Fibroblast of lung (primary cell): ENCODE data around the gene PMF1. TPM values are rescaled to one million over a fixed set of nuclear protein-coding genes. Genes with fewer than 3 reads are reported as not detected.

Experiments
- DNase-seq, 2 donors: peaks; one replicate each; pipeline versions ENCODE4 v3.0.0 to v3.0.0-alpha.2; 2010; ENCODE audit warnings: low read depth in 2 of 2
- H2AFZ ChIP-seq: 2 replicates; pipeline ENCODE4 v1.5.1; 2012; ENCODE audit warnings: low read length, control low read depth, inconsistent platforms
- H3K27ac ChIP-seq: 2 replicates; pipeline ENCODE4 v1.5.1; 2011; ENCODE audit warnings: low read length, control low read depth; ENCODE audit not compliant: insufficient read depth
- H3K27me3 ChIP-seq: 2 replicates; pipeline ENCODE4 v1.5.1; 2011; ENCODE audit warnings: mild to moderate bottlenecking, low read length; ENCODE audit not compliant: control insufficient read depth, insufficient read depth
- H3K36me3 ChIP-seq: 2 replicates; pipeline ENCODE4 v1.5.1; 2011; ENCODE audit warnings: low read length; ENCODE audit not compliant: control insufficient read depth, insufficient read depth
- H3K4me1 ChIP-seq: 2 replicates; pipeline ENCODE4 v1.5.1; 2011; ENCODE audit warnings: low read length; ENCODE audit not compliant: control insufficient read depth, insufficient read depth; ENCODE audit errors: extremely low read depth
- H3K4me2 ChIP-seq: 2 replicates; pipeline ENCODE4 v1.5.1; 2011; ENCODE audit warnings: low read length, control low read depth; ENCODE audit not compliant: insufficient read depth; ENCODE audit errors: extremely low read depth
- H3K4me3 ChIP-seq, 4 experiments: fragments of 200-600 bp in 1 of 4; sonication (generic) in 1 of 4; replicated peaks in 1 of 4; 2 replicates each; pipeline ENCODE4 v1.5.1; 2011 to 2016; ENCODE audit warnings: low read length in 4 of 4, low read depth in 3 of 4, mild to moderate bottlenecking in 3 of 4, control low read depth in 2 of 4, inconsistent platforms in 1 of 4, mixed read lengths in 1 of 4; ENCODE audit not compliant: insufficient read depth in 1 of 4; ENCODE audit errors: control extremely low read depth in 1 of 4
- H3K79me2 ChIP-seq: 2 replicates; pipeline ENCODE4 v1.5.1; 2012; ENCODE audit warnings: mild to moderate bottlenecking, low read length, inconsistent platforms; ENCODE audit not compliant: control insufficient read depth, insufficient read depth
- H3K9ac ChIP-seq: 2 replicates; pipeline ENCODE4 v1.5.1; 2011; ENCODE audit warnings: mild to moderate bottlenecking, low read length, control low read depth; ENCODE audit not compliant: insufficient read depth
- H3K9me3 ChIP-seq: 2 replicates; pipeline ENCODE4 v1.5.1; 2012; ENCODE audit warnings: low read depth, low read length; ENCODE audit not compliant: control insufficient read depth, insufficient read depth
- H4K20me1 ChIP-seq: 2 replicates; pipeline ENCODE4 v1.5.1; 2011; ENCODE audit warnings: low read length; ENCODE audit not compliant: control insufficient read depth, insufficient read depth; ENCODE audit errors: extremely low read depth
- CTCF ChIP-seq, 2 donors: IDR thresholded peaks in 1 of 2; conservative IDR thresholded peaks in 1 of 2; 1 replicate in 1 of 2; 2 replicates in 1 of 2; pipeline ENCODE4 v1.5.1; 2011 to 2012; ENCODE audit warnings: low read length in 2 of 2, control low read depth in 1 of 2, inconsistent platforms in 1 of 2, low read depth in 1 of 2, mild to moderate bottlenecking in 1 of 2
- EZH2 ChIP-seq: IDR thresholded peaks from 2 replicates; pipeline ENCODE4 v1.5.1; 2012; ENCODE audit warnings: low read length, control low read depth, mild to moderate bottlenecking; ENCODE audit errors: missing control alignments
- polyA plus RNA-seq, 2 donors: library from polyadenylated mRNA; depleted of rRNA in 1 of 2; stranded (reverse) in 1 of 2; unstranded in 1 of 2; fragments of >200 nt; gene quantifications; 2 replicates each; pipeline ENCODE4 v1.2.1, GENCODE V29; 2011 to 2012; ENCODE audit warnings: missing spikeins in 1 of 2
- total RNA-seq: library from RNA; depleted of rRNA; stranded (reverse); fragments of >200 nt; gene quantifications from 2 replicates; pipeline ENCODE4 v1.2.1, GENCODE V29; 2014

The PMF1 gene
- total and polyA plus RNA-seq, 2 donors (not counting 1 experiment from before 2014, with no cell fraction given): 24.1 to 46.8 TPM

GRCh38 chr1:156165083-156165482 is 47.7 kb upstream of the PMF1 start:
- no peaks in the 10 kb centered on the region for H3K36me3 ChIP-seq
- no peak for TF ChIP-seq EZH2
- TF ChIP-seq CTCF (conservative IDR thresholded peaks at IDR 0.05 in 1 of 2, IDR thresholded peaks at IDR 0.05 in 1 of 2; ENCODE audit: low read depth in 1 of 2, low read length in 2 of 2): no peak
- no peak for DNase-seq
- no peaks in the 10 kb centered on the region for H3K27me3 ChIP-seq
- H4K20me1 ChIP-seq: no peaks in the 10 kb centered on the region
- H3K4me1 ChIP-seq: no peaks in the 10 kb centered on the region
- no peak overlapping the region for H3K4me3 ChIP-seq
- no peak overlapping the region for H3K27ac ChIP-seq
- no peak overlapping the region for H3K9ac ChIP-seq
- H3K79me2 ChIP-seq: no peaks in the 10 kb centered on the region
- H2AFZ ChIP-seq: no peak overlapping the region
- no peak overlapping the region for H3K4me2 ChIP-seq
- H3K9me3 ChIP-seq: no peaks in the 10 kb centered on the region

- DNase-seq: peak in 1 of 2 donors; percentile 44
- Histone ChIP-seq H3K4me3 (no peak overlapping the region), H3K27ac (no peak overlapping the region), H3K9ac (no peak overlapping the region), H3K4me1 (no peaks in the 10 kb centered on the region), H3K9me3 (no peaks in the 10 kb centered on the region), H3K27me3 (no peaks in the 10 kb centered on the region), H3K4me2 (no peak overlapping the region), H4K20me1 (no peaks in the 10 kb centered on the region), H2AFZ (no peak overlapping the region), H3K36me3 (no peaks in the 10 kb centered on the region), H3K79me2 (no peaks in the 10 kb centered on the region)
- TF ChIP-seq CTCF (conservative IDR thresholded peaks at IDR 0.05 in 1 of 2, IDR thresholded peaks at IDR 0.05 in 1 of 2; ENCODE audit: low read depth in 1 of 2, low read length in 2 of 2) (no peak), EZH2 (no peak)
These were observed 45.3 kb upstream of the PMF1 start for GRCh38 chr1:156167536-156167935.

- no peak for DNase-seq
- Histone ChIP-seq H3K4me2 (no peak overlapping the region), H4K20me1 (no peaks in the 10 kb centered on the region), H3K9ac (no peak overlapping the region), H2AFZ (no peak overlapping the region), H3K9me3 (no peaks in the 10 kb centered on the region), H3K27ac (no peak overlapping the region), H3K4me3 (no peak overlapping the region), H3K4me1 (no peaks in the 10 kb centered on the region), H3K27me3 (peaks cover 9% of the 10 kb centered on the region), H3K79me2 (no peaks in the 10 kb centered on the region), H3K36me3 (no peaks in the 10 kb centered on the region)
- no peak for TF ChIP-seq CTCF (conservative IDR thresholded peaks at IDR 0.05 in 1 of 2, IDR thresholded peaks at IDR 0.05 in 1 of 2; ENCODE audit: low read depth in 1 of 2, low read length in 2 of 2)
- no peak for TF ChIP-seq EZH2
These were observed 39.9 kb upstream of the PMF1 start for GRCh38 chr1:156172696-156173470.
